Fibroblast of lung (primary cell): ENCODE results near the gene CAMKMT.

ENCODE experiments used
- CTCF ChIP-seq, 2 donors: IDR thresholded peaks in 1 of 2; conservative IDR thresholded peaks in 1 of 2; 1 replicate in 1 of 2; 2 replicates in 1 of 2; pipeline ENCODE4 v1.5.1; 2011 to 2012; ENCODE audit warnings: low read length in 2 of 2, control low read depth in 1 of 2, inconsistent platforms in 1 of 2, low read depth in 1 of 2, mild to moderate bottlenecking in 1 of 2
- EZH2 ChIP-seq: IDR thresholded peaks from 2 replicates; pipeline ENCODE4 v1.5.1; 2012; ENCODE audit warnings: low read length, control low read depth, mild to moderate bottlenecking; ENCODE audit errors: missing control alignments

- no peak for TF ChIP-seq CTCF (conservative IDR thresholded peaks at IDR 0.05 in 1 of 2, IDR thresholded peaks at IDR 0.05 in 1 of 2; ENCODE audit: low read depth in 1 of 2, low read length in 2 of 2)
- TF ChIP-seq EZH2 = no peak
Observed at GRCh38 chr2:44753552-44754285, 392.0 kb downstream of the CAMKMT start.
